GM23338 (cell line): ENCODE measurements around the gene MT1E. TPM values are rescaled to one million over a fixed set of nuclear protein-coding genes. Genes with fewer than 3 reads are reported as not detected.

Experiments used
- ATAC-seq: fragments of 200-7000 bp; cut with Tn5 transposase; 3 replicates; pipeline ENCODE4 v1.9.1; 2020
- DNase-seq: peaks from one replicate; pipeline ENCODE4 v3.0.0-alpha.2; 2015; ENCODE audit warnings: low spot score
- H2AFZ ChIP-seq: fragments of 200-600 bp; sonication (generic); 2 replicates; pipeline ENCODE4 v1.8.0; 2016; ENCODE audit warnings: antibody characterized with exemption, mild to moderate bottlenecking, moderate library complexity
- H3F3A ChIP-seq: fragments of 200-600 bp; sonication (generic); replicated peaks from 2 replicates; pipeline ENCODE4 v1.8.0; 2017; ENCODE audit warnings: antibody characterized with exemption, mixed run types, low read depth
- H3K27ac ChIP-seq: fragments of 200-600 bp; sonication (generic); 2 replicates; pipeline ENCODE4 v1.6.1; 2016; ENCODE audit warnings: low read depth
- H3K27me3 ChIP-seq: fragments of 200-600 bp; sonication (generic); 2 replicates; pipeline ENCODE4 v1.8.0; 2016; ENCODE audit warnings: mild to moderate bottlenecking, mixed run types, moderate library complexity; ENCODE audit not compliant: insufficient read depth
- H3K36me3 ChIP-seq: fragments of 200-600 bp; sonication (generic); 2 replicates; pipeline ENCODE4 v1.8.0; 2016; ENCODE audit warnings: mild to moderate bottlenecking; ENCODE audit not compliant: insufficient read depth
- H3K4me1 ChIP-seq: fragments of 200-600 bp; sonication (generic); 2 replicates; pipeline ENCODE4 v1.8.0; 2016; ENCODE audit warnings: mild to moderate bottlenecking, moderate library complexity; ENCODE audit not compliant: insufficient read depth
- H3K4me2 ChIP-seq: fragments of 200-600 bp; sonication (generic); 2 replicates; pipeline ENCODE4 v1.7.1; 2017; ENCODE audit warnings: mixed run types
- H3K4me3 ChIP-seq: fragments of 200-600 bp; sonication (generic); 2 replicates; pipeline ENCODE4 v1.6.1; 2016; ENCODE audit warnings: mixed run types
- H3K79me2 ChIP-seq: fragments of 200-600 bp; sonication (generic); replicated peaks from 2 replicates; pipeline ENCODE4 v1.8.0; 2017; ENCODE audit warnings: mild to moderate bottlenecking; ENCODE audit not compliant: insufficient read depth
- H3K9me2 ChIP-seq: fragments of 200-600 bp; sonication (generic); 2 replicates; pipeline ENCODE4 v1.8.0; 2017; ENCODE audit not compliant: insufficient read depth
- H4K20me1 ChIP-seq: fragments of 200-600 bp; sonication (generic); replicated peaks from 2 replicates; pipeline ENCODE4 v1.8.0; 2017; ENCODE audit warnings: mild to moderate bottlenecking; ENCODE audit not compliant: insufficient read depth
- H3K27ac Mint-ChIP-seq: 2 replicates; pipeline ENCODE4 v1.8.0; 2020; ENCODE audit warnings: inconsistent platforms, mild to moderate bottlenecking, moderate library complexity, mixed read lengths
- H3K27me3 Mint-ChIP-seq: 3 replicates; pipeline ENCODE4 v1.8.0; 2022; ENCODE audit warnings: low read depth, mild to moderate bottlenecking, moderate library complexity, mixed read lengths, inconsistent platforms; ENCODE audit not compliant: insufficient read depth, poor library complexity
- H3K36me3 Mint-ChIP-seq: 3 replicates; pipeline ENCODE4 v1.8.0; 2021; ENCODE audit warnings: low read depth, mild to moderate bottlenecking, inconsistent platforms, moderate library complexity, mixed read lengths
- H3K4me1 Mint-ChIP-seq: 3 replicates; pipeline ENCODE4 v1.8.0; 2020; ENCODE audit warnings: mild to moderate bottlenecking, inconsistent platforms, mixed read lengths
- H3K4me3 Mint-ChIP-seq: 3 replicates; pipeline ENCODE4 v1.8.0; 2021; ENCODE audit warnings: moderate library complexity, mild to moderate bottlenecking, inconsistent platforms, mixed read lengths
- H3K9me3 Mint-ChIP-seq: 3 replicates; pipeline ENCODE4 v1.8.0; 2020; ENCODE audit warnings: moderate library complexity, mild to moderate bottlenecking, inconsistent platforms, mixed read lengths
- ETS1 ChIP-seq: IDR thresholded peaks from 2 replicates; pipeline ENCODE4 v1.6.1; 2016; ENCODE audit warnings: antibody characterized with exemption
- NANOG ChIP-seq: IDR thresholded peaks from 2 replicates; pipeline ENCODE4 v1.6.1; 2016; ENCODE audit warnings: antibody characterized with exemption, borderline replicate concordance
- POLR2AphosphoS5 ChIP-seq: IDR thresholded peaks from 2 replicates; pipeline ENCODE4 v1.6.1; 2016; ENCODE audit warnings: antibody characterized with exemption, low read depth
- ZNF331 ChIP-seq: fragments of 250-450 bp; sonication (Bioruptor Pico); IDR thresholded peaks from 2 replicates; pipeline ENCODE4 v1.5.0; 2020; ENCODE audit warnings: low read depth, mild to moderate bottlenecking, moderate library complexity
- polyA plus RNA-seq: library from polyadenylated mRNA; unstranded; fragments of >200 nt; fragmentation: Nextera tagmentation; extraction: Ambion mirVana; gene quantifications from 2 replicates; pipeline ENCODE4 v1.2.1, GENCODE V29; 2016
- total RNA-seq: library from RNA; depleted of rRNA; stranded (reverse); fragments of >200 nt; shearing (Covaris generic); gene quantifications from 2 replicates; pipeline ENCODE4 v1.2.3, GENCODE V29; 2014
- TF ChIP-seq, protein P1 (sequence below): fragments of 250-450 bp; sonication (Bioruptor Pico); IDR thresholded peaks from 2 replicates; pipeline ENCODE4 v1.5.0; 2020; ENCODE audit warnings: mild to moderate bottlenecking, moderate library complexity

Gene MT1E
- total and polyA plus RNA-seq, 2 experiments from 2014 or later: 31.0 to 121 TPM

- no peak for DNase-seq
- Histone ChIP-seq H3K4me1 (peaks cover 3% of the 10 kb centered on the region), H3K27ac (no peak overlapping the region), H3F3A (no peaks in the 10 kb centered on the region), H3K9me2 (no peaks in the 10 kb centered on the region), H3K4me2 (no peak overlapping the region), H4K20me1 (no peaks in the 10 kb centered on the region), H3K79me2 (no peaks in the 10 kb centered on the region), H3K36me3 (no peaks in the 10 kb centered on the region; the same call in 1 of the 2 replicates), H3K4me3 (no peak overlapping the region), H2AFZ (no peak overlapping the region), H3K27me3 (peaks cover 55% of the 10 kb centered on the region)
- Mint-ChIP-seq H3K9me3 (no peaks in the 10 kb centered on the region), H3K27ac (no peak overlapping the region), H3K4me1 (peaks cover 4% of the 10 kb centered on the region; the same call in 2 of the 3 replicates), H3K4me3 (no peak overlapping the region), H3K36me3 (no peaks in the 10 kb centered on the region), H3K27me3 (peaks cover 47% of the 10 kb centered on the region)
- ATAC-seq: no peak
- TF ChIP-seq NANOG (no peak), POLR2AphosphoS5 (no peak), ZNF331 (CRISPR knock-in tag) (no peak), ETS1 (no peak)
- TF ChIP-seq, protein P1, sequence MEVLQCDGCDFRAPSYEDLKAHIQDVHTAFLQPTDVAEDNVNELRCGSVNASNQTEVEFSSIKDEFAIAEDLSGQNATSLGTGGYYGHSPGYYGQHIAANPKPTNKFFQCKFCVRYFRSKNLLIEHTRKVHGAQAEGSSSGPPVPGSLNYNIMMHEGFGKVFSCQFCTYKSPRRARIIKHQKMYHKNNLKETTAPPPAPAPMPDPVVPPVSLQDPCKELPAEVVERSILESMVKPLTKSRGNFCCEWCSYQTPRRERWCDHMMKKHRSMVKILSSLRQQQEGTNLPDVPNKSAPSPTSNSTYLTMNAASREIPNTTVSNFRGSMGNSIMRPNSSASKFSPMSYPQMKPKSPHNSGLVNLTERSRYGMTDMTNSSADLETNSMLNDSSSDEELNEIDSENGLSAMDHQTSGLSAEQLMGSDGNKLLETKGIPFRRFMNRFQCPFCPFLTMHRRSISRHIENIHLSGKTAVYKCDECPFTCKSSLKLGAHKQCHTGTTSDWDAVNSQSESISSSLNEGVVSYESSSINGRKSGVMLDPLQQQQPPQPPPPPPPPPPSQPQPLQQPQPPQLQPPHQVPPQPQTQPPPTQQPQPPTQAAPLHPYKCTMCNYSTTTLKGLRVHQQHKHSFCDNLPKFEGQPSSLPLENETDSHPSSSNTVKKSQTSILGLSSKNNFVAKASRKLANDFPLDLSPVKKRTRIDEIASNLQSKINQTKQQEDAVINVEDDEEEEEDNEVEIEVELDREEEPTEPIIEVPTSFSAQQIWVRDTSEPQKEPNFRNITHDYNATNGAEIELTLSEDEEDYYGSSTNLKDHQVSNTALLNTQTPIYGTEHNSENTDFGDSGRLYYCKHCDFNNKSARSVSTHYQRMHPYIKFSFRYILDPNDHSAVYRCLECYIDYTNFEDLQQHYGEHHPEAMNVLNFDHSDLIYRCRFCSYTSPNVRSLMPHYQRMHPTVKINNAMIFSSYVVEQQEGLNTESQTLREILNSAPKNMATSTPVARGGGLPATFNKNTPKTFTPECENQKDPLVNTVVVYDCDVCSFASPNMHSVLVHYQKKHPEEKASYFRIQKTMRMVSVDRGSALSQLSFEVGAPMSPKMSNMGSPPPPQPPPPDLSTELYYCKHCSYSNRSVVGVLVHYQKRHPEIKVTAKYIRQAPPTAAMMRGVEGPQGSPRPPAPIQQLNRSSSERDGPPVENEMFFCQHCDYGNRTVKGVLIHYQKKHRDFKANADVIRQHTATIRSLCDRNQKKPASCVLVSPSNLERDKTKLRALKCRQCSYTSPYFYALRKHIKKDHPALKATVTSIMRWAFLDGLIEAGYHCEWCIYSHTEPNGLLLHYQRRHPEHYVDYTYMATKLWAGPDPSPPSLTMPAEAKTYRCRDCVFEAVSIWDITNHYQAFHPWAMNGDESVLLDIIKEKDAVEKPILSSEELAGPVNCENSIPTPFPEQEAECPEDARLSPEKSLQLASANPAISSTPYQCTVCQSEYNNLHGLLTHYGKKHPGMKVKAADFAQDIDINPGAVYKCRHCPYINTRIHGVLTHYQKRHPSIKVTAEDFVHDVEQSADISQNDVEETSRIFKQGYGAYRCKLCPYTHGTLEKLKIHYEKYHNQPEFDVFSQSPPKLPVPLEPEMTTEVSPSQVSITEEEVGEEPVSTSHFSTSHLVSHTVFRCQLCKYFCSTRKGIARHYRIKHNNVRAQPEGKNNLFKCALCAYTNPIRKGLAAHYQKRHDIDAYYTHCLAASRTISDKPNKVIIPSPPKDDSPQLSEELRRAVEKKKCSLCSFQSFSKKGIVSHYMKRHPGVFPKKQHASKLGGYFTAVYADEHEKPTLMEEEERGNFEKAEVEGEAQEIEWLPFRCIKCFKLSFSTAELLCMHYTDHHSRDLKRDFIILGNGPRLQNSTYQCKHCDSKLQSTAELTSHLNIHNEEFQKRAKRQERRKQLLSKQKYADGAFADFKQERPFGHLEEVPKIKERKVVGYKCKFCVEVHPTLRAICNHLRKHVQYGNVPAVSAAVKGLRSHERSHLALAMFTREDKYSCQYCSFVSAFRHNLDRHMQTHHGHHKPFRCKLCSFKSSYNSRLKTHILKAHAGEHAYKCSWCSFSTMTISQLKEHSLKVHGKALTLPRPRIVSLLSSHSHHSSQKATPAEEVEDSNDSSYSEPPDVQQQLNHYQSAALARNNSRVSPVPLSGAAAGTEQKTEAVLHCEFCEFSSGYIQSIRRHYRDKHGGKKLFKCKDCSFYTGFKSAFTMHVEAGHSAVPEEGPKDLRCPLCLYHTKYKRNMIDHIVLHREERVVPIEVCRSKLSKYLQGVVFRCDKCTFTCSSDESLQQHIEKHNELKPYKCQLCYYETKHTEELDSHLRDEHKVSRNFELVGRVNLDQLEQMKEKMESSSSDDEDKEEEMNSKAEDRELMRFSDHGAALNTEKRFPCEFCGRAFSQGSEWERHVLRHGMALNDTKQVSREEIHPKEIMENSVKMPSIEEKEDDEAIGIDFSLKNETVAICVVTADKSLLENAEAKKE (CRISPR knock-in tag): no peak
Observed at GRCh38 chr16:56653218-56653617, 27.6 kb downstream of the MT1E start.
